Fibroblast of the aortic adventitia (primary cell): ENCODE results near the gene TNKS2. TPM values are rescaled to one million over a fixed set of nuclear protein-coding genes. Genes with fewer than 3 reads are reported as not detected.
A peak's percentile ranks its signal among the peaks of the same experiment; 100 is the strongest.
"Not testable (repeated sequence)": the region's sequence is repeated elsewhere in the genome, so short reads cannot be mapped to it uniquely, and the experiment has no call there.

Source experiments
- DNase-seq: peaks from one replicate; pipeline ENCODE4 v3.0.0-alpha.2; 2010; ENCODE audit warnings: low read depth
- H3K4me3 ChIP-seq: 2 replicates; pipeline ENCODE4 v1.5.1; 2011; ENCODE audit warnings: low read depth, mild to moderate bottlenecking, control low read depth, low read length, moderate library complexity
- total RNA-seq: library from RNA; depleted of rRNA; stranded (reverse); fragments of >200 nt; gene quantifications from 2 replicates; pipeline ENCODE4 v1.2.3, GENCODE V29; 2012; ENCODE audit warnings: low replicate concordance
- TF ChIP-seq, protein P1 (sequence below): IDR thresholded peaks from 2 replicates; pipeline ENCODE4 v1.5.1; 2011; ENCODE audit warnings: mild to moderate bottlenecking, low read length, control low read depth, inconsistent platforms; ENCODE audit not compliant: insufficient read depth

The TNKS2 gene
- total RNA-seq, result 41.5 and 51.2 TPM in 2 replicates

DNA sequence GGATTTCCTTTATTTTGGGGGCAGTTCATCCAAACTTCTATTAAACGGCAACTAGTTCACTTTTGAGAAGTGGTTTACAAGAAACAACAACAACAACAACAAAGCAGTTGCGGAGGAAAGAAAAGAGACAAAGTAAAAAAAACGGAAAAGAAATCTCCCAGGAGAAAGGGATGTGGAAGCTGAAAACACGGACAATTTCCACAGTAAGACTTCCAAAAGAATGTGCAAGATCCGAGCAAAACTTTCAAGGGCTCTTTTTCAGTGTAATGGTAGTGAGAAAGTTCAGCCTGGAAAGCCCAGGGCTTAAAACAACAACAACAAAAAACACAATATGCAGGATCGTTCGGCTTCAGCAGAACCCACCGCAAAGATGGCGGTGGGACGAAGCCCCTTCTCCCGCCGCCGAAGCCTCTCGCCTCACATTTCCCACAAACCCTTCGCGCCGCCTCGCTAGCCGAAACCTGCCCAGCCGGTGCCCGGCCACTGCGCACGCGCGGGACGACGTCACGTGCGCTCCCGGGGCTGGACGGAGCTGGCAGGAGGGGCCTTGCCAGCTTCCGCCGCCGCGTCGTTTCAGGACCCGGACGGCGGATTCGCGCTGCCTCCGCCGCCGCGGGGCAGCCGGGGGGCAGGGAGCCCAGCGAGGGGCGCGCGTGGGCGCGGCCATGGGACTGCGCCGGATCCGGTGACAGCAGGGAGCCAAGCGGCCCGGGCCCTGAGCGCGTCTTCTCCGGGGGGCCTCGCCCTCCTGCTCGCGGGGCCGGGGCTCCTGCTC lies at the start of gene TNKS2:
Gene TNKS2, plus strand, starts transcription at position 553 of the 775 bp plus-strand sequence. CDS start 265 bp downstream, outside the sequence.
- DNase-seq, result peak; percentile 89
- H3K4me3 ChIP-seq, result peak within 1 kb of the TSS; percentile 91
- TF ChIP-seq, protein P1, sequence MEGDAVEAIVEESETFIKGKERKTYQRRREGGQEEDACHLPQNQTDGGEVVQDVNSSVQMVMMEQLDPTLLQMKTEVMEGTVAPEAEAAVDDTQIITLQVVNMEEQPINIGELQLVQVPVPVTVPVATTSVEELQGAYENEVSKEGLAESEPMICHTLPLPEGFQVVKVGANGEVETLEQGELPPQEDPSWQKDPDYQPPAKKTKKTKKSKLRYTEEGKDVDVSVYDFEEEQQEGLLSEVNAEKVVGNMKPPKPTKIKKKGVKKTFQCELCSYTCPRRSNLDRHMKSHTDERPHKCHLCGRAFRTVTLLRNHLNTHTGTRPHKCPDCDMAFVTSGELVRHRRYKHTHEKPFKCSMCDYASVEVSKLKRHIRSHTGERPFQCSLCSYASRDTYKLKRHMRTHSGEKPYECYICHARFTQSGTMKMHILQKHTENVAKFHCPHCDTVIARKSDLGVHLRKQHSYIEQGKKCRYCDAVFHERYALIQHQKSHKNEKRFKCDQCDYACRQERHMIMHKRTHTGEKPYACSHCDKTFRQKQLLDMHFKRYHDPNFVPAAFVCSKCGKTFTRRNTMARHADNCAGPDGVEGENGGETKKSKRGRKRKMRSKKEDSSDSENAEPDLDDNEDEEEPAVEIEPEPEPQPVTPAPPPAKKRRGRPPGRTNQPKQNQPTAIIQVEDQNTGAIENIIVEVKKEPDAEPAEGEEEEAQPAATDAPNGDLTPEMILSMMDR, result no peak

DNA sequence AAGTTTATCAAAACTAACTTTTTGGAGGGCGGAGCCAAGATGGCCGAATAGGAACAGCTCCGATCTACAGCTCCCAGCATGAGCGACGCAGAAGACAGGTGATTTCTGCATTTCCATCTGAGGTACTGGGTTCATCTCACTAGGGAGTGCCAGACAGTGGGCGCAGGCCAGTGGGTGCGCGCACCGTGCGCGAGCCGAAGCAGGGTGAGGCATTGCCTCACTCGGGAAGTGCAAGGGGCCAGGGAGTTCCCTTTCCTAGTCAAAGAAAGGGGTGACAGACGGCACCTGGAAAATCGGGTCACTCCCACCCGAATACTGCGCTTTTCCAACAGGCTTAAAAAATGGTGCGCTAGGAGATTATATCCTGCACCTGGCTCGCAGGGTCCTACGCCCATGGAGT lies 48.6 kb upstream of the TNKS2 start:
- not testable (repeated sequence) for DNase-seq, H3K4me3 ChIP-seq

DNA sequence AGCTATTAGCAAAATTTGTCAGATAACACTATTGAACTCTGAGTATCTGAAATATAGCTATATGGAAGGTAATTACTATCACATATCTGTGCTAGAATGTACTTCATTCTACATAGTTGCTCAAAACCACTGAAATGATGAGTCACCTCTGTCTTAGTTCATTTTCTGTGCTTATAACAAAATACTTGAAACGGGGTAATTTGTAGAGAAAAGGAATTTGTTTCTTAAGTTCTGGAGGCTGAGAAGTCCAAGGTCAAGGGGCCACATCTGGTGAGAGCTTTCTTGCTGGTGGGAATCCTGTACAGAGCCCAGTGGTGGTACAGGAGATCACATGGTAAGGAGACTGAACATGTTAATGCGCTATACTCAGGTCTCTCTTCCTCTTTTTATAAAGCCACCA lies 41.9 kb upstream of the TNKS2 start:
- TF ChIP-seq, protein P1, result no peak
- H3K4me3 ChIP-seq, result no peak overlapping the region
- DNase-seq, result peak; percentile 24

DNA sequence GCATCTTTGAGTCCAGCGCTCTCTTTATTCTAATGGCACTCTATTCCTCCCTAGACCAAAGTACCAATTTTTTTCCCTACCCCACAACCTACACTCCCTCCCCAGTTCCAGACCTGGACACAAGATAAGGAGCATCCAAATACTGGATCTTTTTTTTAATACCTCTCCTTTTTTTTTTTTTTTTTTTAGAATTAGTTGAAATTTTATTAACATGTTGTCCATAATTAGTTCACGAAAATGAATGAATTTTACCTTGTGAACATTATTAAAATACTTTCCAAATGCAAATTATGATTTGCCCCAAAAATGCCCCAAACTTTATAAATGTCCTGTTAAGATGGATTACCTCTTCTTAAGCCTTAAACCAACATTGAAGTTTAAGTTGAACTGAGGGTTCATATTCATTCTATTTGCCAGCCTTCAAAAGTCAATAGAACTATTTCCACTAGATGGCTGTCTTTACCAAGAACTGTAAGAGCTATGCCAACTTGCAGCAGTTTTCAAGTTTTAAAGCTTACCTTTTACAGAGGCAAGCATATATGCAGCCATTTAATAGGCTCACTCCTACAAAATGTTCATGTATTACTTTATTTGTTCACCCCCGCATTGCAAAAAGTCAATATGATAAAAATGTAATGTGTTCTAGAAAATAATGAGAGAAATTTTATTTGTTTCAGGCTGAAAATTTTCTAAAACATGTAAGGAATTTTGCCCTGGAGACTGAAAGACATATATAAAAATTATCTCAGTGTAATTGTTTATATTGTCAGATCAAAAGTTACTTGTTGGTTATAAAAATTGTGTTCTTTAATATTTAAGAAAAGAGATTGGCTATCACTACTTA lies 39.7 kb upstream of the TNKS2 start:
- H3K4me3 ChIP-seq, result no peak overlapping the region
- TF ChIP-seq, protein P1, result peak; percentile 52
- DNase-seq, result peak; percentile 81

DNA sequence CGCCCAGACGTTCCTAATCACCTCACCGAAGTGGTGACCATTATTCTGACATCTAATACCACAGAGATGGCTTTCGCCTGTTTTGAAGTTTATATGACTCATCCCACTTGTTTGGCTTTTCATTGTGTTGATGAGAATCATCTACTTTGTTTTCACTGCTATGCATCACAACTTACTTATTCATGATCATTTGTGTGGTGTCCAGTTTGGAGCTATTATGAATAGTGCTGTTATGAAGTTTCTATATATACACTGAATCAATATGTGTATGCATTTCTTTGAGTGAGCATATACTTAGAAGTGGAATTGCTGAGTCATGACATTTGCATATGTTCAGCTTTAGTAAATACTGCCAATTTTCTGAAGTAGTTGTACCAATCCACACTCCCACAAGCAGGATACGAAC lies 38.6 kb upstream of the TNKS2 start:
- H3K4me3 ChIP-seq, result no peak overlapping the region
- no peak for DNase-seq
- TF ChIP-seq, protein P1, result no peak

DNA sequence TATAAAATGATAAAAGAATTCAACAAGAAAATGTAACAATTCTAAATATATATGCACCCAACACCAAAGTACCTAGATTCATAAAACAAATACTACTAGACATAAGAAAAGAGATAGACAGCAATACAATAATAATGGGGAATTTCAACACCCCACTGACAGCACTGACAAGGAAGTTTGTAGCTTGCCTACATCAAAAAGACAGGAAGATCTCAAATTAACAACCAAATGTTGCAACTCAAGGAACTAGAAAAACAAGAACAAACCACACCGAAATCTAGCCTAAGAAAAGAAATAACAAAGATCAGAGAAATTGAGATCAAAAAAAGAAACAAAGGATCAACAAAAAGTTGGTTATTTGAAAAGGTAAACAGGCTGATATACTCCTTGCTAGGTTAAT lies 36.5 kb upstream of the TNKS2 start:
- no peak overlapping the region for H3K4me3 ChIP-seq
- TF ChIP-seq, protein P1, result no peak
- DNase-seq, result no peak

DNA sequence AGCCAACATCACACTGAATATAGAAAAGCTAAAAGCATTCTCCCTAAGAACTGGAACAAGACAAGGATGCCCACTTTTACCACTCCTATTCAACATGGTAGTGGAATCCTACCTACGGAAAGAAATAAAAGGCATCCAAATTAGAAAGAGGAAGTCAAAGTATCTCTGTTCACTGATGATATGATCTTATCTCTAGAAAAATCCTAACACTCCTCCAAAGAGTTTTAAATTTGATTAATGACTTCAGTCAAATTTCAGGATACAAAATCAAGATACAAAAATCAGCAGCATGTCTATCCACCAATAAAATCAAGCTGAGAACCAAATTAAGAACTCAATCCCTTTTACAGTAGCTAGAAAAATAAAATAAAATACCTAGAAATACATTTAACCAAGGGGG lies 35.3 kb upstream of the TNKS2 start:
- no peak overlapping the region for H3K4me3 ChIP-seq
- no peak for DNase-seq
- TF ChIP-seq, protein P1, result no peak
